H1 (cell line): ENCODE results near the gene SMIM5. TPM values are rescaled to one million over a fixed set of nuclear protein-coding genes. Genes with fewer than 3 reads are reported as not detected.

Experiments
- CTCF ChIA-PET: fragments of 300-600 bp; sonication (Branson Sonifier 250); formaldehyde crosslinking; loops from one replicate; lab custom pipeline; 2021; ENCODE audit not compliant: partially characterized antibody; lab: Charles Lee
- POLR2A ChIA-PET: fragments of 300-600 bp; sonication (Branson Sonifier 250); formaldehyde crosslinking; loops from one replicate; lab custom pipeline; 2021; ENCODE audit warnings: inconsistent platforms; ENCODE audit not compliant: partially characterized antibody; lab: Charles Lee
- DNase-seq, 2 experiments: peaks; one replicate each; pipeline versions ENCODE4 v3.0.0 to v3.0.0-alpha.2; 2010 to 2022; ENCODE audit warnings: low spot score in 2 of 2, low read depth in 1 of 2, mixed read lengths in 1 of 2
- FAIRE-seq: peaks from 2 replicates; lab custom pipeline; 2011; peaks lifted over from hg19 to GRCh38; lab: Jason Lieb, UNC
- H2AFZ ChIP-seq: 2 replicates; pipeline ENCODE4 v1.8.1; 2012; ENCODE audit warnings: low read length, inconsistent platforms
- H2AK5ac ChIP-seq: 2 replicates; pipeline ENCODE4 v1.6.1; 2013; ENCODE audit warnings: low read depth, low read length
- H2BK120ac ChIP-seq: replicated peaks from 2 replicates; pipeline ENCODE3; 2013; ENCODE audit warnings: low read depth, low read length, inconsistent platforms
- H2BK12ac ChIP-seq: 2 replicates; pipeline ENCODE4 v1.6.1; 2013; ENCODE audit warnings: low read depth, low read length
- H2BK15ac ChIP-seq: 2 replicates; pipeline ENCODE4 v1.6.1; 2013; ENCODE audit warnings: low read length
- H2BK20ac ChIP-seq: 2 replicates; pipeline ENCODE4 v1.6.1; 2013; ENCODE audit warnings: low read length
- H2BK5ac ChIP-seq: 2 replicates; pipeline ENCODE4 v1.6.1; 2013; ENCODE audit warnings: low read depth, low read length
- H3K14ac ChIP-seq: 2 replicates; pipeline ENCODE4 v1.6.1; 2013; ENCODE audit warnings: inconsistent platforms; ENCODE audit not compliant: insufficient read length
- H3K18ac ChIP-seq: 2 replicates; pipeline ENCODE4 v1.6.1; 2013; ENCODE audit warnings: low read length; ENCODE audit errors: extremely low read depth
- H3K23ac ChIP-seq: 2 replicates; pipeline ENCODE4 v1.6.1; 2013; ENCODE audit warnings: inconsistent platforms; ENCODE audit not compliant: insufficient read length
- H3K23me2 ChIP-seq: 2 replicates; pipeline ENCODE4 v1.6.1; 2013; ENCODE audit warnings: low read depth, low read length
- H3K27ac ChIP-seq: 2 replicates; pipeline ENCODE4 v1.6.1; 2011; ENCODE audit warnings: low read depth, low read length, inconsistent platforms
- H3K27me3 ChIP-seq, 4 experiments: replicated peaks in 1 of 4; 1 replicate in 1 of 4; 2 replicates in 3 of 4; pipeline versions ENCODE4 v1.6.1 to v1.8.1; 2011 to 2013; ENCODE audit warnings: low read length in 3 of 4, mild to moderate bottlenecking in 3 of 4, inconsistent platforms in 2 of 4, mixed read lengths in 2 of 4, moderate library complexity in 1 of 4; ENCODE audit not compliant: control insufficient read depth in 3 of 4, insufficient read depth in 3 of 4; ENCODE audit errors: extremely low read depth in 1 of 4
- H3K36me3 ChIP-seq, 4 experiments: 2 replicates each; pipeline versions ENCODE4 v1.6.1 to v1.8.1; 2011 to 2013; ENCODE audit warnings: mild to moderate bottlenecking in 4 of 4, low read length in 3 of 4, moderate library complexity in 2 of 4, control low read depth in 1 of 4, inconsistent platforms in 1 of 4; ENCODE audit not compliant: insufficient read depth in 4 of 4, control insufficient read depth in 2 of 4
- H3K4ac ChIP-seq: replicated peaks from 2 replicates; pipeline ENCODE3; 2013; ENCODE audit warnings: low read length, low read depth, mixed read lengths, inconsistent platforms; ENCODE audit not compliant: insufficient read length
- H3K4me1 ChIP-seq, 4 experiments: replicated peaks in 1 of 4; 1 replicate in 1 of 4; 2 replicates in 3 of 4; pipeline versions ENCODE4 v1.6.1 to v1.8.1; 2011 to 2013; ENCODE audit warnings: low read length in 3 of 4, inconsistent platforms in 2 of 4, mixed read lengths in 1 of 4; ENCODE audit not compliant: insufficient read depth in 4 of 4, control insufficient read depth in 3 of 4
- H3K4me2 ChIP-seq, 2 experiments: 2 replicates each; pipeline versions ENCODE4 v1.6.1 to v1.8.1; 2011 to 2013; ENCODE audit warnings: low read depth in 2 of 2, low read length in 2 of 2, control low read depth in 1 of 2, inconsistent platforms in 1 of 2, mild to moderate bottlenecking in 1 of 2; ENCODE audit not compliant: insufficient read depth in 1 of 2
- H3K4me3 ChIP-seq, 4 experiments: fragments of 200-600, 300-600 bp in 1 of 4; sonication (generic), shearing (Covaris generic), sonication (Bioruptor Twin) in 1 of 4; 2 replicates each; pipeline versions ENCODE4 v1.5.1 to v1.8.1; 2011 to 2016; ENCODE audit warnings: low read length in 4 of 4, low read depth in 3 of 4, control low read depth in 2 of 4, inconsistent platforms in 2 of 4, mild to moderate bottlenecking in 2 of 4, mixed read lengths in 1 of 4, moderate library complexity in 1 of 4; ENCODE audit not compliant: insufficient read depth in 2 of 4; ENCODE audit errors: extremely low read depth in 1 of 4
- H3K56ac ChIP-seq: replicated peaks from 2 replicates; pipeline ENCODE3; 2013; ENCODE audit warnings: low read depth, mild to moderate bottlenecking, mixed read lengths, low read length, inconsistent platforms; ENCODE audit not compliant: insufficient read length
- H3K79me1 ChIP-seq: 2 replicates; pipeline ENCODE4 v1.6.1; 2013; ENCODE audit warnings: low read depth, low read length, control low read depth
- H3K79me2 ChIP-seq, 2 experiments: 2 replicates each; pipeline versions ENCODE4 v1.6.1 to v1.8.1; 2012 to 2013; ENCODE audit warnings: low read length in 2 of 2, mild to moderate bottlenecking in 2 of 2, inconsistent platforms in 1 of 2; ENCODE audit not compliant: insufficient read depth in 2 of 2, control insufficient read depth in 1 of 2
- H3K9ac ChIP-seq, 4 experiments: replicated peaks in 1 of 4; 1 replicate in 1 of 4; 2 replicates in 3 of 4; pipeline versions ENCODE4 v1.6.1 to v1.8.1; 2011 to 2013; ENCODE audit warnings: low read depth in 3 of 4, low read length in 3 of 4, control low read depth in 2 of 4, mild to moderate bottlenecking in 2 of 4, moderate library complexity in 2 of 4, inconsistent platforms in 1 of 4; ENCODE audit errors: extremely low read depth in 1 of 4
- H3K9me3 ChIP-seq, 2 experiments: 2 replicates each; pipeline versions ENCODE4 v1.6.1 to v1.8.1; 2012 to 2013; ENCODE audit warnings: mild to moderate bottlenecking in 2 of 2, moderate library complexity in 2 of 2, control low read depth in 1 of 2, inconsistent platforms in 1 of 2, low read depth in 1 of 2, low read length in 1 of 2, mixed read lengths in 1 of 2; ENCODE audit not compliant: insufficient read depth in 2 of 2
- H4K20me1 ChIP-seq, 2 experiments: replicated peaks in 1 of 2; 2 replicates each; pipeline versions ENCODE3 to v1.8.1; 2011 to 2013; ENCODE audit warnings: inconsistent platforms in 2 of 2, low read length in 2 of 2, mild to moderate bottlenecking in 1 of 2; ENCODE audit not compliant: insufficient read depth in 2 of 2, control insufficient read depth in 1 of 2
- H4K5ac ChIP-seq: 2 replicates; pipeline ENCODE4 v1.6.1; 2013; ENCODE audit warnings: low read length, low read depth, mixed read lengths, inconsistent platforms; ENCODE audit not compliant: insufficient read length
- H4K8ac ChIP-seq: 2 replicates; pipeline ENCODE4 v1.8.0; 2013; ENCODE audit warnings: mild to moderate bottlenecking, moderate library complexity, low read length, inconsistent platforms; ENCODE audit not compliant: insufficient read depth; ENCODE audit errors: extremely low read depth
- H4K91ac ChIP-seq: replicated peaks from 2 replicates; pipeline ENCODE3; 2013; ENCODE audit warnings: low read length, mixed read lengths, inconsistent platforms; ENCODE audit not compliant: insufficient read length
- ATF3 ChIP-seq: IDR thresholded peaks from 2 replicates; pipeline ENCODE4 v1.6.1; 2011; ENCODE audit warnings: low read depth, mild to moderate bottlenecking, low read length; ENCODE audit not compliant: insufficient read depth
- BACH1 ChIP-seq: IDR thresholded peaks from 2 replicates; pipeline ENCODE4 v1.6.1; 2012; ENCODE audit warnings: low read length, improper control_type of control experiment
- BCL11A ChIP-seq, 2 experiments: IDR thresholded peaks; one replicate each; pipeline ENCODE4 v1.6.1; 2011; ENCODE audit warnings: low read depth in 2 of 2, low read length in 2 of 2, mild to moderate bottlenecking in 2 of 2
- BRCA1 ChIP-seq: IDR thresholded peaks from 2 replicates; pipeline ENCODE4 v1.6.1; 2012; ENCODE audit warnings: low read depth, low read length, improper control_type of control experiment
- CHD1 ChIP-seq: IDR thresholded peaks from 2 replicates; pipeline ENCODE4 v1.6.1; 2012; ENCODE audit warnings: low read depth, low read length, improper control_type of control experiment
- CHD2 ChIP-seq: IDR thresholded peaks from 2 replicates; pipeline ENCODE4 v1.6.1; 2012; ENCODE audit warnings: low read length, improper control_type of control experiment
- EGR1 ChIP-seq: IDR thresholded peaks from 2 replicates; pipeline ENCODE4 v1.6.1; 2011; ENCODE audit warnings: low read depth, low read length, borderline replicate concordance
- MAX ChIP-seq: IDR thresholded peaks from 2 replicates; pipeline ENCODE4 v1.6.1; 2012; ENCODE audit warnings: inconsistent platforms
- POLR2A ChIP-seq, 2 experiments: IDR thresholded peaks; 1 replicate in 1 of 2; 2 replicates in 1 of 2; pipeline ENCODE4 v1.6.1; 2011; ENCODE audit warnings: low read depth in 2 of 2, low read length in 2 of 2, mild to moderate bottlenecking in 2 of 2; ENCODE audit errors: control extremely low read depth in 1 of 2
- POU5F1 ChIP-seq: IDR thresholded peaks from 2 replicates; pipeline ENCODE4 v1.6.1; 2011; ENCODE audit warnings: low read depth, mild to moderate bottlenecking, low read length, moderate library complexity
- SIN3A ChIP-seq, 2 experiments: IDR thresholded peaks in 1 of 2; conservative IDR thresholded peaks in 1 of 2; 2 replicates each; pipeline ENCODE4 v1.6.1; 2011 to 2012; ENCODE audit warnings: low read length in 2 of 2, improper control_type of control experiment in 1 of 2, low read depth in 1 of 2, mild to moderate bottlenecking in 1 of 2
- SIRT6 ChIP-seq: IDR thresholded peaks from one replicate; pipeline ENCODE4 v1.7.1; 2012; ENCODE audit warnings: low read length, inconsistent platforms
- SP1 ChIP-seq: IDR thresholded peaks from 2 replicates; pipeline ENCODE4 v1.6.1; 2011; ENCODE audit warnings: low read depth, low read length
- TAF1 ChIP-seq: IDR thresholded peaks from 2 replicates; pipeline ENCODE4 v1.6.1; 2011; ENCODE audit warnings: mild to moderate bottlenecking, low read depth, low read length
- TBP ChIP-seq: IDR thresholded peaks from 2 replicates; pipeline ENCODE4 v1.6.1; 2011; ENCODE audit warnings: low read depth, low read length, improper control_type of control experiment
- WGBS, 2 experiments: shearing (Covaris generic) in 1 of 2; methylation state at CpG; one replicate each; pipeline versions ENCODE4 v1.1.6 to v1.1.7; 2013 to 2015; ENCODE audit warnings: low lambda C conversion rate in 2 of 2, mixed read lengths in 2 of 2, inconsistent platforms in 1 of 2, low coverage in 1 of 2, missing lambda C conversion rate in 1 of 2; ENCODE audit not compliant: insufficient replicate concordance in 2 of 2, insufficient coverage in 1 of 2, insufficient read length in 1 of 2; ENCODE audit errors: extremely low coverage in 1 of 2, missing lambda C conversion rate in 1 of 2; 5-methylcytosine and 5-hydroxymethylcytosine counted together
- polyA plus RNA-seq, 7 experiments: library from polyadenylated mRNA; depleted of rRNA in 3 of 7; stranded (reverse) in 5 of 7; unstranded in 2 of 7; fragments of >200 nt in 5 of 7; fragments of 200-250 nt in 2 of 7; gene quantifications; 1 replicate in 5 of 7; 2 replicates in 1 of 7; 4 replicates in 1 of 7; pipeline versions ENCODE4 v1.2.1 to v1.2.3, GENCODE V29; 2011 to 2013; ENCODE audit warnings: missing spikeins in 2 of 7, mixed read lengths in 2 of 7
- total RNA-seq: library from RNA; stranded (reverse); fragmentation: NEBNext Ultra II Directional; extraction: Animal tissue kit (Norgen Biotek cat#: 25700); gene quantifications from 2 replicates; pipeline ENCODE4 v1.2.1, GENCODE V29; 2021

SMIM5 gene
- total and polyA plus RNA-seq, 2 of the 8 experiments (the other 6 are each of a cell fraction or from before 2014, with no cell fraction given) = not detected

- H3K4me2 ChIP-seq = no peak overlapping the region
- H3K18ac ChIP-seq = no peak overlapping the region
- H2BK120ac ChIP-seq = no peak overlapping the region
- no peak overlapping the region; the same call in 1 of the 2 replicates for H2BK5ac ChIP-seq
- H4K5ac ChIP-seq = no peak overlapping the region
- H4K91ac ChIP-seq = no peak overlapping the region
- peaks cover 0 to 10% (median 0%) of the 10 kb centered on the region in 4 experiments; a peak in 2 of 8 replicates for H3K36me3 ChIP-seq
- H3K4me3 ChIP-seq = no peak overlapping the region
- ChIA-PET POLR2A (interaction anchor here (1.2 to 5.0 kb wide), 3 partner anchors 8 to 120 kb away, joined by 3 to 26 read pairs (median 6); no protein-coding TSS in a partner anchor), CTCF (interaction anchor here (0.6 to 4.9 kb wide), 13 partner anchors 9 to 87 kb away, joined by 3 to 40 read pairs (median 5); partner anchors contain the start of gene SMIM5)
- no peak overlapping the region for H3K23ac ChIP-seq
- no peak overlapping the region for H2AFZ ChIP-seq
- no peak overlapping the region for H2BK12ac ChIP-seq
- H2BK20ac ChIP-seq = no peak overlapping the region
- no peak overlapping the region for H3K14ac ChIP-seq
- H3K79me1 ChIP-seq = peaks cover 24% of the 10 kb centered on the region
- no peaks in the 10 kb centered on the region for H3K9me3 ChIP-seq
- H3K79me2 ChIP-seq = peaks cover 2 to 78% of the 10 kb centered on the region in 2 experiments; a peak in 3 of 4 replicates
- no peak overlapping the region for H2BK15ac ChIP-seq
- H3K27me3 ChIP-seq = no peaks in the 10 kb centered on the region
- FAIRE-seq (no peak), DNase-seq (no peak)
- H3K9ac ChIP-seq = no peak overlapping the region
- H3K4me1 ChIP-seq = no peaks in the 10 kb centered on the region
- H4K20me1 ChIP-seq = peaks cover 10 to 11% of the 10 kb centered on the region in 2 experiments
- H4K8ac ChIP-seq = no peak overlapping the region
- no peak overlapping the region for H2AK5ac ChIP-seq
- H3K27ac ChIP-seq = no peak overlapping the region
- H3K56ac ChIP-seq = no peak overlapping the region
- H3K4ac ChIP-seq = no peak overlapping the region
- H3K23me2 ChIP-seq = peaks cover 2% of the 10 kb centered on the region; the same call in 1 of the 2 replicates
- WGBS, 2 experiments = 94% methylated on average over 5 of the region's 5 CpGs; no CpG with 5 or more reads in 1 of the 2 experiments
- TF ChIP-seq EGR1 (no peak), BCL11A (IDR thresholded peaks at IDR 0.05; ENCODE audit: low read depth in 2 of 2, low read length in 2 of 2) (no peak), TAF1 (no peak), POU5F1 (no peak), SIN3A (conservative IDR thresholded peaks at IDR 0.05 in 1 of 2, IDR thresholded peaks at IDR 0.05 in 1 of 2; ENCODE audit: low read depth in 1 of 2, low read length in 2 of 2) (no peak), CHD2 (no peak), SIRT6 (no peak), MAX (no peak), BRCA1 (no peak), SP1 (no peak), BACH1 (no peak), POLR2A (IDR thresholded peaks at IDR 0.05; ENCODE audit: control extremely low read depth in 1 of 2, low read depth in 2 of 2, low read length in 2 of 2) (no peak), TBP (no peak), CHD1 (no peak), ATF3 (no peak)
Observed at GRCh38 chr17:75684249-75684648, 51.0 kb downstream of the SMIM5 start.
